GM19452 (cell line): ENCODE data around the gene CHST11.
"Not testable (repeated sequence)": the region's sequence is repeated elsewhere in the genome, so short reads cannot be mapped to it uniquely, and the experiment has no call there.

Source experiments
- ATAC-seq: cut with Tn5 transposase; IDR thresholded peaks from one replicate; pipeline ENCODE4 v1.9.1; 2021; ENCODE audit not compliant: unreplicated experiment

CHST11 gene

GRCh38 chr12:104555648-104556047 lies 98.9 kb downstream of the CHST11 start:
- ATAC-seq: no peak

GRCh38 chr12:104557488-104558195 lies 100.9 kb downstream of the CHST11 start:
- no peak for ATAC-seq

DNA sequence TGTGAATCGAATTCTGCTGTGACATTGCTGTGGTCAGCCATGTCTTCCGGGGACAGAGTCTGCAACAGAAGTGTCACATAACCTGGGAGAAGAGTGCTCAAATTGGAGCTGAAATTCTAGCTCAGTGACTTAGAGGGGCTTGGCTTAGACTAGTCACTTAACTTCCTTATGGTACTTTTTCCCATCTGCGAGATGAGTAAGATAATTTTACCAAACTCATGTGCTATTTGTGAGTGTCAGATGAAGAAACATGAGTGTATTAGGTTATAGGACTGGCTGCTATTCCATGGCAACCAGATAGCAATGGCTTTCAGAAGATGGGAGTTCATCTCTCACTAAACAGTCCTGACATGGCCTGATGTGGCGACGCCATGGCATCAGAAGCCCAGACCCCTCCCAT lies 104.1 kb downstream of the CHST11 start:
- no peak for ATAC-seq

DNA sequence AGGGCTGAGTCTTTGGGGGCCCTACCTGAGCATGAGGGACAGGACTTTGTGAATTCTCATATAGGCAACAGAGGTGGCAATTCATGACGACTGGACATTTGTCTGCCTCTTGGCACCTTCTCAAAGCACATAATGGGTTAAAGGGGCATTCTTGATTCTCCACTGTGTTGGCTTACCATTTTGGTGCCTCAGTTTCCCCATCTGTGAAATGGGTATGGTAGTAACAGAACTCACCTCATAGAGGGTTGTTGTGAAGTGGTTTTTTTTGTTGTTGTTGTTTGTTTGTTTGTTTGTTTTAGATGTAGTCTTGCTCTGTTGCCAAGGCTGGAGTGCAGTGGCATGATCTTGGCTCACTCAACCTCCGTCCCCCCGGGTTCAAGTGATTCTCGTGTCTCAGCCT lies 106.0 kb downstream of the CHST11 start:
- ATAC-seq: no peak

GRCh38 chr12:104564662-104565061 lies 107.9 kb downstream of the CHST11 start:
- not testable (repeated sequence) for ATAC-seq

DNA sequence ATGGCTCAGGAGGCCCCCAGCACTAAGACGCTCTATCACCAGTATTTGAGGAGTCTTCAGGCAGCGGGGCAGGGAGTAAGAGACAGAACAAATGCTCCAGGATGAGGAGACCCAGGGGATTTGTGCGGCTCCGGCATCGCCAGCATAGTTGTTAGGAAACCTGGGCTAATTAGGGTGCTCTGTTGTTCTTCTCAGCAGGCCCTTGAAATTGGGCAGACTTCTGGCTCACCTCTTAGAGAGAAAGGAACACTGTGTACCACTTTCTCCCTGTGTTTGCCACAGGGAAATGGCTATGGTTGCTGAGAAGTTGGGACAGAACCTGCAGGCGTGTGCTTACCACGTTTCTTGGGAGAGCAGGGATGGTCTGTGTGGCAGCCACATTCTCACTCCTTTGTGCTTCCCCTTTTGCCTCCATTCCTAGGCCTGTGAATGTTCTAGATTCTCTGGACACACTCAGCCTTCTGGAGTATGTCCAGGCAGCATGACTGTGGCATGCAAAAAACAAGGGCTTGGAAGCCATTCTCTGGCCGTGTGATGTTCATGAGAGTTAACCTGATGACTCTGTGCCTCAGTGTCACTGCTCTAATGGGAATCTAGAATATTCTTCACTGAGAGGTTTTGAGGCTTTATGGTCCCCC lies 109.0 kb downstream of the CHST11 start:
- ATAC-seq: no peak

- ATAC-seq: no peak
These were observed 109.7 kb downstream of the CHST11 start for GRCh38 chr12:104566244-104566993.

DNA sequence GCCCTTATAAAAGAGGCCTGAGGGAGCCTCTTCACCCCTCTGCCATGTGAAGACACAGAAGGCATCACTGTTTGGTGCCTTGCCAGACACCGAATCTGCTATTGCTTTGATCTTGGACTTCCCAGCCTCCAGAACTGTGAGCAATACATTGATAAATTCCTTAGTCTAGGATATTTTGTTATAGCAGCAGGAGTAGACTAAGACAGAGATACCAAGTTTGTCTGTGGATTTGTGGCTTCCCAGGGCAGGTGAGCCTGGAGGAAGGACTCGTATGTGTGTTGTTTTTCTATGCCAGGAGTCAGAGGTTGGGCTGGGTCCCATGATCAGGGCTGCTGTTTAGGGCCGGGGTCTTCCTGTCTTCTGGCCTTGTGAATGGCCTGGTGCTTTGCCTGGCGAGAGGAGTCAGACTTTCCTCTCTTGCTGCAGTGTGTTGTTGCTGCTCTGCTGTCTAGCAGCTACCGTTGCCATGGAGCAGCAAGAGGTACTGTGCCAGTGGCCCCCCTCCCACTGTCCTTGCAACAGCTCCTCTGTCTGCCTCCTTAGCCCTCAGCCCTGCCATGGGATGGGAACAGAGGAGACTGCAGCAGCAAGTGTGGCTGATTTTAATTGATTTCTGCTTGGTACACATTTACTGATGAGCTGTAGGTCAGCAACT lies 111.2 kb downstream of the CHST11 start:
- ATAC-seq: no peak

- ATAC-seq: no peak
These were observed 111.7 kb downstream of the CHST11 start for GRCh38 chr12:104568487-104568868.

GRCh38 chr12:104568935-104569334 lies 112.2 kb downstream of the CHST11 start:
- ATAC-seq: no peak

- ATAC-seq: peak; percentile 82
These were observed 112.8 kb downstream of the CHST11 start for GRCh38 chr12:104569346-104570173.

DNA sequence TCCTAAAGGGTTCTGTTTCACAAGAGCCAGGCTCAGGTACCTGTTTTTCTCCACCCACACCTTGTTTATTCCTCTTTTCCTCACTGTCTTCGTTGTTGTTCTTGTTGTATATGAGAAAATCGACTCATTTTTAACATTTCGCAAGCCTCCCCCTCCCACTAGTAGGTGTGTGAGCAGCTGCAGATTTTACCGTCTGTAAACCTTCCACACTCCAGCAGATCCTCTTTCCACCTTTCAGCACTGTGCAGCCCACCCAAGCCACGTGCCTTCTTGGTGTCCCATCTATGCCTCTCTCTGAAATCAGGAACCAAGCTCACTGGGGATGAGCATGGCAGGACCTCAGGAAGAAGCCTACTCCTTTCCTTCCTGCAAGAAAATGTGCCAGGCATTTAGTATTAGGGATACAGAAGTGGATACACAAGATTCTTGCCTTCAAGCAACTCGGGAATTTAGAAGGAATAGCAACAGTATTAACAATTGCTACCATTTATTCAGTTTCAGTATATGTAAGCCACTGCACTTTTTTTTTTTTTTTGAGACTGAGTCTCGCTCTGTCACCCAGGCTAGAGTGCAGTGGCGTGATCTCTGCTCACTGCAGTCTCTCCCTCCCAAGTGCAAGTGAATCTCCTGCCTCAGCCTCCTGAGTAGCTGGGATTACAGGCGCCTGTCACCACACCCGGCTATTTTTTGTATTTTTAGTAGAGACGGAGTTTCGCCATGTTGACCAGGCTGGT lies 113.6 kb downstream of the CHST11 start:
- ATAC-seq: peak; percentile 15

DNA sequence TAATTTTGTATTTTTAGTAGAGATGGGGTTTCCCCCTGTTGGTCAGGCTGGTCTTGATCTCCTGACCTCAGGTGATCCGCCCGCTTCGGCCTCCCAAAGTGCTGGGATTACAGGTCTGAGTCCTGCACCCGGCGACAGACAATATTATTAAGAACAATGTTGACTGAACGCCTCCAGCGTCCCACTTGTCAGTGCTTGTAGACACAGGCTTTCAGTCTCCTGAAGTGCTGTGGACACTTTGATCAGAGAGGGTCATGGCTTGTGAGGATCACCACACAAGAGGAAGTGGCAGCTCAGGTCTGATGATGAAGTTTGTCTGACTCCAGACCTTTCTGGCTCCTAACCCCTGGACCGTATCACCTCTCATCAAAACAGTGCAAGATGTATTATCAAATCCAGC lies 114.6 kb downstream of the CHST11 start:
- no peak for ATAC-seq

DNA sequence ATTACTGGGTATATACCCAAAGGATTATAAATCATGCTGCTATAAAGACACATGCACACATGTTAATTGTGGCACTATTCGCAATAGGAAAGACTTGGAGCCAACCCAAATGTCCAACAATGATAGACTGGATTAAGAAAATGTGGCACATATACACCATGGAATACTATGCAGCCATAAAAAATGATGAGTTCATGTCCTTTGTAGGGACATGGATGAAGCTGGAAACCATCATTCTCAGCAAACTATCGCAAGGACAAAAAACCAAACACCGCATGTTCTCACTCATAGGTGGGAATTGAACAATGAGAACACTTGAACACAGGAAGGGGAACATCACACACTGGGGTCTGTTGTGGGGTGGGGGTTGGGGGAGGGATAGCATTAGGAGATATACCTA lies 117.6 kb downstream of the CHST11 start:
- ATAC-seq: not testable (repeated sequence)

GRCh38 chr12:104574758-104575157 lies 118.0 kb downstream of the CHST11 start:
- not testable (repeated sequence) for ATAC-seq

DNA sequence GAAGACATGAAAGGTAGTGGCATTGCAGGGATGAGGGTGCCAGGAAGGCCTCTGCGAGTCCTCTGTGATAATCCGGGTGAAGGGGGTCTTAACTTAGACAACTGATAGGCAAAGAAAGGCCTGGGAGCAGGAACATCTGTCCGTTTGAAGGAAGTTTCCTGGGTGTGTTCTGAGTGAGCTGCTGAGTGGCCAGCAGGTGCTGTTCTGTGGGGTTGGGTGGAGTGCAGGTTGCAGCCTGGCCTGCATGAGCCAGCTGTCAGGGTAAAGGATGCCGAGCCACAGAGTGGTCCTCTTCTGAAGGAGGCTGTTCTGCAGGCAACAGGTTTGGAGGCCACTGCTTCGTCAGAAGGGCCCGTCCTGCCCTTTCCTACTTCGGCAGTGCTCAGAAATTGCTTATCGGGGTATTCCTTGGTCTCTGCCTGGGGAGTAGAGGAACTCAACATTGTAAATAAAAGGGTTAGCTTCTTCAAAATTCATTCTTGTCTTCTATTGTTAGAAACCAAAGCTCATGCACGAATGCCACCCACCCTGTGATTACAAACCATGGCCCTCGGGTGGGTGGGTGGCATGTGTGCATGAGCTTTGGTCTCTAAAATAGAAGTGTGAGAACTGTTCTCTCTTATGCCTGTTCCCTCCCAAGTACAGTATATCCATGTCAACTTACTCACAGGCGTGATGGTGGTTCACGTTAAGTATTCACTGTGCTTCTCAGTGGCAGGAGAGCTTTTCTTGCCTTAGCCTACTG lies 118.9 kb downstream of the CHST11 start:
- ATAC-seq: no peak

DNA sequence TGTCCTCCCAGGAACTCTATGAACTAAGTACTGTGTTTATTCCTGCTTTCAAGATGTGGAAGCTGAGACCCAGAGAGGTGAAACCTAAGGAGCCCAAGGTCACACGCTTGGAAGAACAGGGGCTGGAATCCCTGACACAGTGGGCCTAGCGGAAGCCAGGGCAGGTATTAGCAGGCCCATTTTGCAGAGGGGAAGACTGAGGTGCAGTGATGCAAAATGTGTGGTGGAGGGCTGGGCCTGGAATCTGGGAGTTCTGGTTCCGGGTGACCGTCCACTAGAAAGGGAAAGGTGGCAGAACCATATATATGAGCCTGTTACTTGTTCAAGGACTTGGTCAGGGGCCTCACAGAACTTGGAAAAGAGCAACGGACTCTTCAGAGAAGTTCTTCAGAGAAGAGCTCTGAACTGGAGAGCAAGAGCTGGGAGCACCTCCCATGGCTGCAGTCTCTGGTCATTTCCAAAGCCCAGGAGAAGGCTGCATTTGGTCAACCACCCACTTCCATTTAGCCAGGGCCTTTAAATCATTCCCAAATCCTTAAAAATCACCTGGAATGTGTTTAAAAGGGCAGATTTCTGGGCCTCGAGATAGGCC lies 119.5 kb downstream of the CHST11 start:
- no peak for ATAC-seq

- no peak for ATAC-seq
These were observed 120.3 kb downstream of the CHST11 start for GRCh38 chr12:104576980-104577580.

GRCh38 chr12:104577581-104577981 lies 120.8 kb downstream of the CHST11 start:
- ATAC-seq: no peak
